Renal pelvis (tissue), 3 donors: Measurements from ENCODE around the gene VEGFB. TPM values are rescaled to one million over a fixed set of nuclear protein-coding genes. Genes with fewer than 3 reads are reported as not detected.

Source experiments
- polyA plus RNA-seq, 3 donors: library from polyadenylated mRNA; unstranded; fragments of 120-200 nt; gene quantifications; one replicate each; pipeline ENCODE4 v1.2.1, GENCODE V29; 2013; ENCODE audit not compliant: insufficient read length in 3 of 3

The VEGFB gene
- polyA plus RNA-seq, 3 donors: 92.3 to 102 (median 92.6) TPM

Other genes with a start within 250 kb of the VEGFB start
- gene OTUB1, start 248.1 kb upstream of the VEGFB start, polyA plus RNA-seq: 100 to 1,000 TPM in 2 of 3 donors, 10 to 100 TPM in 1; 95.3 to 113 (median 110) TPM
- 1 to 10 TPM; 3.3 to 4.0 (median 3.4) TPM for gene FLRT1, start 198.7 kb upstream of the VEGFB start, polyA plus RNA-seq
- 10 to 100 TPM; 15.2 to 18.9 (median 16.1) TPM for gene MACROD1, start 68.5 kb upstream of the VEGFB start, polyA plus RNA-seq
- 100 to 1,000 TPM; 165 to 203 (median 189) TPM for gene STIP1, start 48.4 kb upstream of the VEGFB start, polyA plus RNA-seq
- 1 to 10 TPM; 4.7 to 7.5 (median 5.9) TPM for gene FERMT3, start 27.9 kb upstream of the VEGFB start, polyA plus RNA-seq
- gene TRPT1, start 8.4 kb upstream of the VEGFB start, polyA plus RNA-seq: 10 to 100 TPM; 50.9 to 53.4 (median 51.8) TPM
- 10 to 100 TPM; 27.9 to 34.4 (median 30.1) TPM for gene NUDT22, start 8.3 kb upstream of the VEGFB start, polyA plus RNA-seq
- 10 to 100 TPM; 63.7 to 79.3 (median 69.9) TPM for gene DNAJC4, start 4.0 kb upstream of the VEGFB start, polyA plus RNA-seq
- 100 to 1,000 TPM in 2 of 3 donors, 10 to 100 TPM in 1; 98.7 to 122 (median 101) TPM for gene FKBP2, start 6.5 kb downstream of the VEGFB start, polyA plus RNA-seq
- 10 to 100 TPM; 66.6 to 98.3 (median 90.5) TPM for gene PPP1R14B, start 12.4 kb downstream of the VEGFB start, polyA plus RNA-seq
- gene PLCB3, start 16.9 kb downstream of the VEGFB start, polyA plus RNA-seq: 10 to 100 TPM; 13.7 to 17.7 (median 15.8) TPM
- 10 to 100 TPM; 51.8 to 67.3 (median 61.2) TPM for gene BAD, start 50.1 kb downstream of the VEGFB start, polyA plus RNA-seq
- gene GPR137, start 51.3 kb downstream of the VEGFB start, polyA plus RNA-seq: 10 to 100 TPM; 44.0 to 46.2 (median 45.3) TPM
- gene KCNK4, start 56.7 kb downstream of the VEGFB start, polyA plus RNA-seq: under 1 TPM in 1 of 3 donors, not detected in 2; 0.06 TPM
- gene CATSPERZ, start 65.8 kb downstream of the VEGFB start, polyA plus RNA-seq: not detected
- gene ESRRA, start 70.9 kb downstream of the VEGFB start, polyA plus RNA-seq: 10 to 100 TPM; 27.9 to 34.5 (median 30.8) TPM
- gene TRMT112, start 83.0 kb downstream of the VEGFB start, polyA plus RNA-seq: 100 to 1,000 TPM; 242 to 262 (median 252) TPM
- 100 to 1,000 TPM; 205 to 244 (median 225) TPM for gene PRDX5, start 83.5 kb downstream of the VEGFB start, polyA plus RNA-seq
- gene CCDC88B, start 105.6 kb downstream of the VEGFB start, polyA plus RNA-seq: 1 to 10 TPM; 3.2 to 4.0 (median 3.4) TPM
- 10 to 100 TPM; 13.2 to 15.7 (median 14.7) TPM for gene RPS6KA4, start 124.6 kb downstream of the VEGFB start, polyA plus RNA-seq